Medulla oblongata (tissue), 1 donor: ENCODE results near the gene JAM2.
"Not testable (repeated sequence)": the region's sequence is repeated elsewhere in the genome, so short reads cannot be mapped to it uniquely, and the experiment has no call there.

Experiments
- DNase-seq: peaks from one replicate; pipeline ENCODE4 v3.0.0-alpha.2; 2015; ENCODE audit errors: extremely low spot score

The JAM2 gene

GRCh38 chr21:25638660-25639550, at the start of gene JAM2:
JAM2 (plus strand) TSS chr21:25639258; CDS start chr21:25639822, 564 bp downstream.
- DNase-seq, result peak; percentile 75

GRCh38 chr21:25589887-25590286, 49.2 kb upstream of the JAM2 start:
- DNase-seq, result no peak

- DNase-seq, result peak; percentile 82
These were observed 31.7 kb upstream of the JAM2 start, which contains the start of gene MRPL39 for GRCh38 chr21:25607151-25608043. MRPL39 (minus strand) TSS chr21:25607481; CDS start chr21:25607475, 6 bp downstream.

- DNase-seq, result peak; percentile 90
These were observed 30.9 kb upstream of the JAM2 start for GRCh38 chr21:25608044-25608737.

GRCh38 chr21:25614441-25614840, 24.6 kb upstream of the JAM2 start:
- no peak for DNase-seq

- no peak for DNase-seq
These were observed 23.2 kb upstream of the JAM2 start for GRCh38 chr21:25615880-25616279.

GRCh38 chr21:25619198-25619597, 19.9 kb upstream of the JAM2 start:
- DNase-seq, result no peak

- no peak for DNase-seq
These were observed 14.5 kb upstream of the JAM2 start for GRCh38 chr21:25624511-25624910.

GRCh38 chr21:25625036-25625435, 14.0 kb upstream of the JAM2 start:
- DNase-seq, result no peak

GRCh38 chr21:25625776-25626555, 13.1 kb upstream of the JAM2 start:
- not testable (repeated sequence) for DNase-seq

- no peak for DNase-seq
These were observed 12.3 kb upstream of the JAM2 start for GRCh38 chr21:25626757-25627156.

- no peak for DNase-seq
These were observed 6.8 kb upstream of the JAM2 start for GRCh38 chr21:25632296-25632695.

GRCh38 chr21:25635310-25635709, 3.7 kb upstream of the JAM2 start:
- DNase-seq, result no peak

GRCh38 chr21:25636727-25637126, 2.3 kb upstream of the JAM2 start:
- DNase-seq, result no peak

GRCh38 chr21:25637851-25638659, 1.0 kb upstream of the JAM2 start:
- no peak for DNase-seq

- DNase-seq, result peak; percentile 47
These were observed 618 bp downstream of the JAM2 start for GRCh38 chr21:25639551-25640201.

- DNase-seq, result peak; percentile 77
These were observed 1.3 kb downstream of the JAM2 start for GRCh38 chr21:25640202-25640942.

GRCh38 chr21:25640943-25641292, 1.9 kb downstream of the JAM2 start:
- DNase-seq, result peak; percentile 21

GRCh38 chr21:25643486-25643885, 4.4 kb downstream of the JAM2 start:
- no peak for DNase-seq
